ENCODE results near the gene MAN2A2.
"Not testable (repeated sequence)": the region's sequence is repeated elsewhere in the genome, so short reads cannot be mapped to it uniquely, and the experiment has no call there.

MAN2A2 gene

GRCh38 chr15:90871716-90872485, 31.2 kb upstream of the MAN2A2 start:
- no peak for DNase-seq

GRCh38 chr15:90872486-90873184, 30.5 kb upstream of the MAN2A2 start:
- no peak for DNase-seq

- DNase-seq, result no peak
Observed at GRCh38 chr15:90873488-90873997, 29.6 kb upstream of the MAN2A2 start.

- no peak for DNase-seq
Observed at GRCh38 chr15:90873998-90874605, 29.0 kb upstream of the MAN2A2 start.

- DNase-seq, result not testable (repeated sequence)
Observed at GRCh38 chr15:90874986-90875385, 28.1 kb upstream of the MAN2A2 start.

GRCh38 chr15:90875549-90875981, 27.5 kb upstream of the MAN2A2 start:
- no peak for DNase-seq

- DNase-seq, result no peak
Observed at GRCh38 chr15:90876046-90876445, 27.1 kb upstream of the MAN2A2 start.

- no peak for DNase-seq
Observed at GRCh38 chr15:90876512-90877170, 26.5 kb upstream of the MAN2A2 start.

- no peak for DNase-seq
Observed at GRCh38 chr15:90877315-90877714, 25.8 kb upstream of the MAN2A2 start.

GRCh38 chr15:90877996-90878395, 25.1 kb upstream of the MAN2A2 start:
- no peak for DNase-seq

- DNase-seq, result no peak
Observed at GRCh38 chr15:90878660-90879059, 24.4 kb upstream of the MAN2A2 start.

- no peak for DNase-seq
Observed at GRCh38 chr15:90879730-90880366, 23.3 kb upstream of the MAN2A2 start.

GRCh38 chr15:90880381-90881145, 22.5 kb upstream of the MAN2A2 start:
- DNase-seq, result no peak

- DNase-seq, result no peak
Observed at GRCh38 chr15:90881181-90881977, 21.7 kb upstream of the MAN2A2 start.

- DNase-seq, result no peak
Observed at GRCh38 chr15:90881978-90882721, 21.0 kb upstream of the MAN2A2 start.

GRCh38 chr15:90882781-90883525, 20.1 kb upstream of the MAN2A2 start:
- no peak for DNase-seq

- DNase-seq, result no peak
Observed at GRCh38 chr15:90883526-90883975, 19.6 kb upstream of the MAN2A2 start.

- DNase-seq, result no peak
Observed at GRCh38 chr15:90883976-90884718, 19.0 kb upstream of the MAN2A2 start, which contains the start of gene FES. FES (plus strand) TSS chr15:90884504; CDS start chr15:90885046, 542 bp downstream.

Data from cortex of kidney (tissue), 1 donor.